Stimulated activated CD8-positive, alpha-beta memory T cell treated with anti-CD3 and anti-CD28 coated beads, Interleukin-15, amount 100 ng/mL, for 48 hours (primary cell): ENCODE results near the gene SEC24D.

ENCODE experiments used
- DNase-seq, 2 donors: peaks; one replicate each; pipeline ENCODE4 v3.0.0-alpha.2; 2020; ENCODE audit warnings: low read depth in 2 of 2

SEC24D gene

DNA sequence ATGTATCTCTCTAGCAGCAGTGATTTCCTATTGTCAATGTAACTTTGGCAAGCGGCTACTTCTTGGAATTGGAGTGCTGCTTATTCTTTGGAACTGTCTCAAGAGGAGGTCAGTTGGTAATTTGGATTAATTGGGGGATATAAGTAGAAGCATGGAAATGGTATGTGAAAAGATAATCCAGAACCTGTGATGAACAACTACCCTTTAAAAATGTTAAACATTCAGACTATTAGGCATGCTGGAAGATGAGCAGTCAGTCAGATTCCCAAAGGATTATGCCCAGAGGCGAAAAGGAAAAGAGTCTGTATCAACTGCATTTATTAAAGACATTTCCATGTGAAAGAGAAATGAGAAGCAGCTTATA is 62.5 kb downstream of the SEC24D start:
- no peak for DNase-seq

GRCh38 chr4:118772767-118773428 is 63.0 kb downstream of the SEC24D start:
- DNase-seq = no peak

DNA sequence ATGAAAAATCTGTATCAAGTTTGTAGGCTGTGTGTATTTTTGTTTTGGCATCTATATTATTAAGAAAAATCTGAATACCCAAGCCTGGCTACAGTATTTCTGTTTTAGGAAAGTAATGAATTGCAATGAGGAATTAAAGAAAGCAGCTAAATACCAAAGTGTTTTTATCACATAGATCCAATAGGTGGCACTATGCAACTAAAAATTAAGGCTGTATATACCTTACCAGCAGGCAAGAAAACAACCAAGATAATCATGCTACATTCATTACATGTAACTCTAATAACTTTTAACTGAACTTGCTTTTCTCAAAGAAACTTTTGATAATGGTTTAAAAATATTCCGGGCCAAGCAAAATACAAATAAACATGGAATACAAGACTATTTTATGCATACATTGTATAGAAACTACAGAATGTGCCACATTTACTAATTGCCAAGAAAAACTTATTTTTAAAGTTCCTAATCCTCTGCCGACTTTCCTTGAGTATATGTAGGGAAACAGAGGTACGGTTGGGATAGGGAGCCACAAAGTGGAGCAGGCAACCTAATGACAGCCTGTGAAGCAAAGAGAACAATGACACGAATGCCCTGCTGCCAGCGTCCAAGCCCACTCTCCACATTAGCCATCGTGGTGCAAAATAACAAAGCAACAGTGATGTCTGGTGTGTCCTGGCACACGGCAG is 63.7 kb downstream of the SEC24D start:
- no peak for DNase-seq

DNA sequence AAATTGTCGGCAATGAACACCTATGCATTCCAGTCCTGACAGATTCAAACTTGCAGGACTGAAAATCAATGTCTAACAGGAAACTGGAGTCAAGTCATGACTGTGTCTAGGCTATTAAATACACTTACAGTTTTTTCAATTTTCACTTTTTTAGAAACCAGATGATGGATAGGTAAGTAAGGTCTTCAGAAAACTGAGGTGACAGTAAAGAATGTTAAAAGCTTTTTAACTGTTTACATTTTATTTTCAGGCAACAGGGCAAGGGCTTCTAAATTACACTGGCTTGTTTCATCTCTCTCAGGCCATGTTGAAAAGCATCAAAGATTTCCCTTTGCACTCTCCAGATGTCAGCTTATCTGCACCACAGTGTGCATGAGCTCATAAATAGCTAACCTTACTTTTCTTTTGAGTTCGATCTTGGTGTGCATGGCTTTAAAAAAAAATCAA is 65.2 kb downstream of the SEC24D start:
- DNase-seq = no peak

DNA sequence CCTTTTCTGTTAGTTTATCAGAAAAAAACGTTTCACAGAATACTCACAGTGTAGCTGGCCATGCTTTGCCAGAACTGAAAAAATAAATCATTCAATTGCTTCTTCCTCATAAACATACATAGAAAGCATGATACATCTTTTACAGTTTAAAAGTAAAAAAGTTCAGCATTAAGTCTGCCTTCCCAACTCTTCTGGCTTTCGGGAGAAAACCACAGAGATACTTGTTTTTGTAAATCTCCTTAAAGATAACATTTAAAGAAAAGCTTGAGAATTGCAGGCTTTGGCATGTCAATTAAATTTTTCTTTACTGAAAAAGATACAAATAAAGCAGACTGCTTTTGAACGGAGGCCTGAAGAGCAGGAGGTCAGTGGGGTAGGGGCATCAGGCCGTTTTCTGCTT is 66.8 kb downstream of the SEC24D start:
- DNase-seq = no peak

- DNase-seq = no peak
Observed at GRCh38 chr4:118767109-118767508, 68.8 kb downstream of the SEC24D start.

DNA sequence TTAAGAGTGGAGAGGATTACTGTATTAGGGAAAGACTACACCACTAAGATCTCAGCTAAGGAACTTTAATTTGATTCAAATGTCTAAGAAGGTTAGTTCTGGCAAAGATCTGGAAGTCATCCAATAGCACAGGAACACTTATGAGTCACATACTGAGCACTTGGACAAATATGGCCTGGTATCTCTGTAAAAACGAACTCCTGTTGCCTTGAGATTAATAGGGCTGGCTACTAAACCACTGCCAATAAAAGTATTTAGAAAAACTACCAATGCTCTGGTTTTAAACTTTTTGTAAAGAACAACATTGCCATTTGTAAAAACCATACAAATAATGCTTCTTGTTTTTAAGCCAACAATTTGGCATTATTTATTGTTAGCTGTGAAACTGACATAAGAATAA is 70.5 kb downstream of the SEC24D start:
- DNase-seq = no peak

- no peak for DNase-seq
Observed at GRCh38 chr4:118762730-118763477, 73.0 kb downstream of the SEC24D start.

GRCh38 chr4:118762155-118762554 is 73.8 kb downstream of the SEC24D start:
- DNase-seq = no peak

DNA sequence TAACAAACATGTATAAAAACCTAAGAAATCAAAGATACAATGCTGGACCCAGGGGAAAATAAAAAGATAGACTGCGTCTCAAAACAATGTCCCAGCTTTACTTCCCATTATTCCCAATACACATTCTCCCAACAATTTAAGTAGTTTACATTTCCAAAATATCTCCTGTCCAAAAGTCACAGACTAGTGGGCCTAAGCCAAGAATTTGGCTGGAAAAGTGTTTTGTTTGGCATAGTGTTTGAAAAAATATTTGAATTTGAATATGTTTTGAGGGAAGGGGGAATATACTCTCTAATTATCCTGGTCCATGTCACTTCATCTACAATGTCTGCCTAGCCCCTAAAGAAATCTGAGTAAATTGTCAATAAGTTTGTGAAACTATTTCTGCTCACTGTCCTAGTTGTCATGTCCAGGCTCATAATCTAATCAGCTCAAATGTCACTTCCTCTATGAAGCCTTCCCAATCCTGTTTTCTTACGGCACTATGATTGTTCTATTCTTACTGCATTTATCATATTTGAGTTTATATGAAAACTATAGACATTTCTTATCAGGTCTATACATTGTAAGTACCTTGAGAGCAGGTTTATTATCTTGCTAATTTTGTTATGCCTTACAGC is 74.4 kb downstream of the SEC24D start:
- no peak for DNase-seq

- no peak for DNase-seq
Observed at GRCh38 chr4:118760493-118760892, 75.4 kb downstream of the SEC24D start.

DNA sequence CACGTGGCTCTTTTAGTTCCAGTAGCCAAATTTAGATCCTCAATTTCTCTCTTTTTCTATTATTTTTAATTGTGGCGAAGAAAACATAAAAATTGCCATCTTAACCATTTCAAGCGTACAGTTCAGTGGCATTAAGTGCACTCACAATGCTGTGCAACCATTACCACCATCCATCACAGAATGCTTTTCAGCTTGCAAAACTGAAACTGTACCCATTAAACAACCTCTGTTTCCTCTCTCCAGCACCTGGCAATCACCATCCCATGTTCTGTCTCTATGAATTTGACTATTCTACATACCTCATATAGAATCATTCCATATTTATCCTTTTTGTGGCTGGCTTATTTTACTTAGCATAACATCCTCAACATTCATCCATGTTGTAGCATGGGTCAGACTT is 75.8 kb downstream of the SEC24D start:
- DNase-seq = no peak

DNA sequence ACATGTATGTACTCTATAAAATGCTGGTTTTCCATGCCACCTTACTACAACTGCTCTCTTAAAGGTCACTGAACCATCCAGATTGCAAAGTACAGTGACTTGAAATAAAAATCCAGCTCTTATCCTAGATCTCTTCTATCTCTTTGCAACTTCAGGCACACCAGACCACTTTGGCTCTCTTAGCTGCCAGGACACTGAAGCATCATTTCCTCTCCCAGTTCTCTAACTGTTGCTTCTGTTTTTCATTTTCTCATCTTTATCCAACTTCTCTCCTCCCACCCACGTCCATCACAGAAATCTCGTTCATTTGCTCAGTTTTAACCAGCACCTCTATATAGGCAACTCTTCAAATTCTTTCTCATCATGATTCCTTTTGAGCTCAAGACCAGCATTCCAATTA is 76.4 kb downstream of the SEC24D start:
- DNase-seq = no peak

- DNase-seq = no peak
Observed at GRCh38 chr4:118758293-118758692, 77.6 kb downstream of the SEC24D start.

DNA sequence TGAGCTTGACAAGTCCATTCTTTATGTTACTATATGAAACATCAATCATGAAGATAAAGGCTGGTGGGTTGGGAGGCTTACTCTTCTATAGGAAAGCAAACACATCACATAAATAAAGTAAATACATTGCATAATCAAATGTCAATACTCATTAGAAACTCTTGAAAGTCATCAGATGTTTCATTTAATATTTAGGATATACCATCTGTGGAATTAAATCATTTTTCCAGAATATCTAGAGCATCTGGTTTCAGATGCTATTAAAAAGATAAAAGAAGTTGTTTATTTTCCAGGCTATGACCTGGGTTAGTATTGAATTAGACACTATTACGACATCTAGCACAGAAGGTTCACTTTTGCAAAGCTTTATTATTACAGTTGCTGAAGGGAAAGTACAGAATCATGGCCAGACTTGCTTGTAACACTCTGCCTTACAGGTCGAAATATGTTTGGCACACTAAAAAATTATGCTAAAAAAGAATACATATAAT is 78.1 kb downstream of the SEC24D start:
- no peak for DNase-seq

DNA sequence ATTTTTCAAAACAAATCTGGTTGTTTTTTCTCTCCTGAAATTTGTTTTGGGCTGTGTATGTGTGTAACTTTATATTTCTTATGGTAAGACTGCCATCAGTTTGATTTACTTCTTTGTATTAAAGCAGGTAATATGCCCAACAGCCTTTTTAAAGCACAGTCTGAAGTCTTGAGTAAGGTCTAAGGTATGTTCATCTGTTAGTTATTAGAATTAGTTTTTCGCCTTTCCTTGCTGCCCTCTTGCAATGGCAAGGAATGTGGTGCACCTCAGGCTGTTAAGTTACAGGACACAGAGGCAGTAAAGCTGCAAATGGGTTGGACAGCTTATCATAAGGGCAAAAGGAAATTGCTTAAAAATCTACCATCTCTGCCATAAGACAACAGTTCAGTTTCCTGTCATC is 79.0 kb downstream of the SEC24D start:
- no peak for DNase-seq

DNA sequence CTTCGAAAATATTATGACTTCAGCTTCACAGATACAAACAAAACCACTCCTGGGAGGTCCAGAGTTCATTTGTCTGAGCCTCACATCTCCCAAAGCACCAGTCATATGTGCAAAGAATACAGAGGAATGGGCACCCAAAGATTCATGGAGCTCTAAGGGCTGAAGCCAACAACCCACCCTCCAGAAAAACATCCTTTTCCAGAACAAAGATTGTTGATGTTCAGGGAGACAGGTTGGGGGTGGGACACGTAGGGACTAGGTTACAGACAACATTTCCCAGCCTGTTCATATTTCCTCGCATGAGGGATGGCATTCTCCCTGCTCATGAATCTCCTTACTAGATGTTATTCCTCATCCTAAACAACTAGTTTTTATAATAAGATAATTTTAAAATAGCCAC is 79.5 kb downstream of the SEC24D start:
- no peak for DNase-seq

GRCh38 chr4:118755438-118756226 is 80.3 kb downstream of the SEC24D start:
- DNase-seq = no peak

- no peak for DNase-seq
Observed at GRCh38 chr4:118754890-118755289, 81.0 kb downstream of the SEC24D start.

- no peak for DNase-seq
Observed at GRCh38 chr4:118753685-118754084, 82.2 kb downstream of the SEC24D start.

DNA sequence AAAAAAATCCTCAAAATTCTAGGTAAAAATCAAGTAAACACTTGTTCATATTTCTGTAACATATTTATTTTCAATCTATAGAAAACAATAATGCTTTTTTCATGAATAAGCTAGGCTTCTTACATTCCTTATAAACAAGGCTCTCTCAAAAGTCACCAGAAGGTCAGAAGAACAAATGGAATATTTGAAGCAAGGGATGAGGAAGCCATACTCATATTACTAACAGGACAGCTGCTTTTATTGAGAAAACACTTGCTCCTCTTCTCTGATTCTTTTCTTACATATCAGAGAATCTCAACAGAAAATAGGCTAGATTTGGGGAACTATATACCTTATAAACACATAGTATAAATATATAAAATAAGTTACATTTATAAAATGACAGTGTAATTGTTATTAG is 82.8 kb downstream of the SEC24D start:
- DNase-seq = no peak

DNA sequence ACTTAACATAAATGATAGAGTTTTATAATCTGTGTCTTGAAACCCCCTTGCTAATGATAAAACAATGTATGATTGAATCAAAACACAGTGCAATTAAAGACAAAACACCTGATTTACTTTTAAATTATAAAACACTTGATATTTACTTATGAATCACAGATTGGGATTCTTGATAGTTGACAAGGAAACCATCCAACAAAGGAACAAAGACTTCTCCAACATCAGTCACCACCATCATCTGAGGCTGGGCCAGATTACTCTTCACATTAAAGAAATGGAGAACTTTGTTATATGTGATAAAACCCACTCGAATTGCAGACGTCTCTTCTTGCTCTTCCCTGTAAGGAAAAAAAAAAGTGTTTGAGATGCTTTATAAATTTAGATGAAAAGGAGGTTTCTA is 83.4 kb downstream of the SEC24D start:
- no peak for DNase-seq
